H1 (cell line): ENCODE results near the gene MED29. TPM values are rescaled to one million over a fixed set of nuclear protein-coding genes. Genes with fewer than 3 reads are reported as not detected.

ENCODE experiments used
- ASH2L ChIP-seq: fragments of 200-600, 300-600 bp; sonication (generic); IDR thresholded peaks from one replicate; pipeline ENCODE4 v1.7.1; 2017; ENCODE audit warnings: low read length
- ATF2 ChIP-seq: IDR thresholded peaks from 2 replicates; pipeline ENCODE4 v1.6.1; 2012; ENCODE audit warnings: low read length, inconsistent platforms
- CHD1 ChIP-seq: IDR thresholded peaks from 2 replicates; pipeline ENCODE4 v1.6.1; 2012; ENCODE audit warnings: low read depth, low read length, improper control_type of control experiment
- CTCF ChIP-seq, 3 experiments: IDR thresholded peaks; 1 replicate in 2 of 3; 2 replicates in 1 of 3; pipeline versions ENCODE4 v1.5.1 to v1.6.1; 2011; ENCODE audit warnings: low read length in 3 of 3, mild to moderate bottlenecking in 3 of 3, inconsistent platforms in 2 of 3, low read depth in 1 of 3, moderate library complexity in 1 of 3; ENCODE audit not compliant: insufficient read depth in 1 of 3; ENCODE audit errors: control extremely low read depth in 1 of 3
- EZH2 ChIP-seq: fragments of 200-600 bp; sonication (generic); IDR thresholded peaks from 2 replicates; pipeline ENCODE4 v1.7.1; 2012; ENCODE audit warnings: low read depth, mild to moderate bottlenecking, moderate library complexity, low read length, inconsistent platforms; ENCODE audit not compliant: severe bottlenecking
- FOSL1 ChIP-seq: IDR thresholded peaks from 2 replicates; pipeline ENCODE4 v1.6.1; 2011; ENCODE audit warnings: mild to moderate bottlenecking, low read depth, low read length, moderate library complexity; ENCODE audit not compliant: insufficient read depth
- POU5F1 ChIP-seq: IDR thresholded peaks from 2 replicates; pipeline ENCODE4 v1.6.1; 2011; ENCODE audit warnings: low read depth, mild to moderate bottlenecking, low read length, moderate library complexity
- RFX5 ChIP-seq: IDR thresholded peaks from 2 replicates; pipeline ENCODE4 v1.6.1; 2011; ENCODE audit warnings: low read depth, low read length, improper control_type of control experiment, borderline replicate concordance
- SIN3A ChIP-seq, 2 experiments: IDR thresholded peaks in 1 of 2; conservative IDR thresholded peaks in 1 of 2; 2 replicates each; pipeline ENCODE4 v1.6.1; 2011 to 2012; ENCODE audit warnings: low read length in 2 of 2, improper control_type of control experiment in 1 of 2, low read depth in 1 of 2, mild to moderate bottlenecking in 1 of 2
- TAF1 ChIP-seq: IDR thresholded peaks from 2 replicates; pipeline ENCODE4 v1.6.1; 2011; ENCODE audit warnings: mild to moderate bottlenecking, low read depth, low read length
- TAF7 ChIP-seq: optimal IDR thresholded peaks from 2 replicates; pipeline ENCODE3; 2011; ENCODE audit warnings: low read depth, mild to moderate bottlenecking, inconsistent platforms, low read length, moderate library complexity, borderline replicate concordance
- polyA plus RNA-seq, 7 experiments: library from polyadenylated mRNA; depleted of rRNA in 3 of 7; stranded (reverse) in 5 of 7; unstranded in 2 of 7; fragments of >200 nt in 5 of 7; fragments of 200-250 nt in 2 of 7; gene quantifications; 1 replicate in 5 of 7; 2 replicates in 1 of 7; 4 replicates in 1 of 7; pipeline versions ENCODE4 v1.2.1 to v1.2.3, GENCODE V29; 2011 to 2013; ENCODE audit warnings: missing spikeins in 2 of 7, mixed read lengths in 2 of 7
- total RNA-seq: library from RNA; stranded (reverse); fragmentation: NEBNext Ultra II Directional; extraction: Animal tissue kit (Norgen Biotek cat#: 25700); gene quantifications from 2 replicates; pipeline ENCODE4 v1.2.1, GENCODE V29; 2021
- TF ChIP-seq, protein P1 (sequence below): IDR thresholded peaks from 2 replicates; pipeline ENCODE4 v1.6.1; 2011; ENCODE audit warnings: low read depth, mild to moderate bottlenecking, low read length; ENCODE audit not compliant: insufficient read depth
- TF ChIP-seq, protein P2 (sequence below): IDR thresholded peaks from 2 replicates; pipeline ENCODE4 v1.6.1; 2012; ENCODE audit warnings: inconsistent platforms

MED29 gene
- total and polyA plus RNA-seq, 2 of the 8 experiments (the other 6 are each of a cell fraction or from before 2014, with no cell fraction given), result 31.1 to 52.5 TPM

- TF ChIP-seq CTCF (IDR thresholded peaks at IDR 0.05; ENCODE audit: control extremely low read depth in 1 of 3, insufficient read depth in 1 of 3, low read depth in 1 of 3, low read length in 3 of 3), result peak; percentile 76 to 85 (median 81)
- TF ChIP-seq TAF1, result peak; percentile 72
- peak; percentile 46 for TF ChIP-seq TAF7
- TF ChIP-seq ATF2, result peak; percentile 97
- TF ChIP-seq FOSL1, result 0 out of 2 replicates have a peak, but pooled peaks have one; percentile 11
- peak; percentile 7; the same call in 1 of the 2 replicates for TF ChIP-seq RFX5
- TF ChIP-seq, protein P1, sequence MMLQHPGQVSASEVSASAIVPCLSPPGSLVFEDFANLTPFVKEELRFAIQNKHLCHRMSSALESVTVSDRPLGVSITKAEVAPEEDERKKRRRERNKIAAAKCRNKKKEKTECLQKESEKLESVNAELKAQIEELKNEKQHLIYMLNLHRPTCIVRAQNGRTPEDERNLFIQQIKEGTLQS, result no peak; the same call in 1 of the 2 replicates
- TF ChIP-seq ASH2L, result peak; percentile 62
- TF ChIP-seq CHD1, result no peak
- TF ChIP-seq SIN3A (conservative IDR thresholded peaks at IDR 0.05 in 1 of 2, IDR thresholded peaks at IDR 0.05 in 1 of 2; ENCODE audit: low read depth in 1 of 2, low read length in 2 of 2), result peak; percentile 25 to 83; a peak in 1 of 4 replicates
- no peak for TF ChIP-seq EZH2
- TF ChIP-seq POU5F1, result peak; percentile 46; the same call in 1 of the 2 replicates
- TF ChIP-seq, protein P2, sequence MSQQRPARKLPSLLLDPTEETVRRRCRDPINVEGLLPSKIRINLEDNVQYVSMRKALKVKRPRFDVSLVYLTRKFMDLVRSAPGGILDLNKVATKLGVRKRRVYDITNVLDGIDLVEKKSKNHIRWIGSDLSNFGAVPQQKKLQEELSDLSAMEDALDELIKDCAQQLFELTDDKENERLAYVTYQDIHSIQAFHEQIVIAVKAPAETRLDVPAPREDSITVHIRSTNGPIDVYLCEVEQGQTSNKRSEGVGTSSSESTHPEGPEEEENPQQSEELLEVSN, result no peak; the same call in 1 of the 2 replicates
These were observed 21.1 kb downstream of the MED29 start, which contains the start of gene PLEKHG2 (continued) for GRCh38 chr19:39412100-39412866.
